Stimulated activated CD8-positive, alpha-beta memory T cell treated with anti-CD3 and anti-CD28 coated beads, Interleukin-15, amount 100 ng/mL, for 48 hours (primary cell): ENCODE data around the gene NPPC.
A peak's percentile ranks its signal among the peaks of the same experiment; 100 is the strongest.

Experiments
- DNase-seq, 2 donors: peaks; one replicate each; pipeline ENCODE4 v3.0.0-alpha.2; 2020; ENCODE audit warnings: low read depth in 2 of 2

The NPPC gene

GRCh38 chr2:231935207-231935524 lies 9.0 kb upstream of the NPPC start:
- no peak for DNase-seq

GRCh38 chr2:231934441-231935206 lies 8.4 kb upstream of the NPPC start:
- no peak for DNase-seq

GRCh38 chr2:231933916-231934401 lies 7.8 kb upstream of the NPPC start:
- DNase-seq = no peak

GRCh38 chr2:231932985-231933915 lies 7.1 kb upstream of the NPPC start:
- no peak for DNase-seq

- no peak for DNase-seq
Measured at GRCh38 chr2:231932711-231932970, 6.4 kb upstream of the NPPC start.

GRCh38 chr2:231931481-231931915 lies 5.3 kb upstream of the NPPC start:
- no peak for DNase-seq

- DNase-seq = no peak
Measured at GRCh38 chr2:231930593-231931281, 4.5 kb upstream of the NPPC start.

GRCh38 chr2:231929961-231930592 lies 3.9 kb upstream of the NPPC start:
- DNase-seq = peak in 1 of 2 donors; percentile 10

- DNase-seq = no peak
Measured at GRCh38 chr2:231928901-231929725, 2.9 kb upstream of the NPPC start.

GRCh38 chr2:231928481-231928880 lies 2.3 kb upstream of the NPPC start:
- no peak for DNase-seq

GRCh38 chr2:231927566-231927890 lies 1.3 kb upstream of the NPPC start:
- DNase-seq = no peak

- DNase-seq = peak; percentile 8 to 12
Measured at GRCh38 chr2:231926761-231927565, 767 bp upstream of the NPPC start.

- peak; percentile 35 to 50 for DNase-seq
Measured at GRCh38 chr2:231925303-231926179, 655 bp downstream of the NPPC start.

GRCh38 chr2:231924889-231925275 lies 1.3 kb downstream of the NPPC start:
- DNase-seq = no peak

GRCh38 chr2:231923951-231924888 lies 2.0 kb downstream of the NPPC start:
- DNase-seq = no peak

GRCh38 chr2:231923010-231923344 lies 3.2 kb downstream of the NPPC start:
- DNase-seq = no peak

GRCh38 chr2:231922311-231923009 lies 3.7 kb downstream of the NPPC start:
- no peak for DNase-seq

GRCh38 chr2:231920795-231921194 lies 5.4 kb downstream of the NPPC start:
- DNase-seq = no peak
